Activated CD8-positive, alpha-beta memory T cell treated with anti-CD3 and anti-CD28 coated beads, Interleukin-2, amount 50 U/mL, for 1 hour (primary cell): Measurements from ENCODE around the gene PI4KA.
A peak's percentile ranks its signal among the peaks of the same experiment; 100 is the strongest.

ENCODE experiments used
- DNase-seq: peaks from one replicate; pipeline ENCODE4 v3.0.0-alpha.2; 2020; ENCODE audit errors: extremely low read depth

Gene PI4KA

GRCh38 chr22:20816559-20816958 lies 42.1 kb downstream of the PI4KA start:
- no peak for DNase-seq

- DNase-seq = no peak
Measured at GRCh38 chr22:20815477-20816050, 43.0 kb downstream of the PI4KA start.

GRCh38 chr22:20814221-20814808 lies 44.3 kb downstream of the PI4KA start:
- DNase-seq = no peak

GRCh38 chr22:20813056-20813455 lies 45.6 kb downstream of the PI4KA start:
- DNase-seq = no peak

GRCh38 chr22:20811971-20812660 lies 46.5 kb downstream of the PI4KA start:
- DNase-seq = no peak

- no peak for DNase-seq
Measured at GRCh38 chr22:20811171-20811570, 47.4 kb downstream of the PI4KA start.

GRCh38 chr22:20810645-20811044 lies 48.0 kb downstream of the PI4KA start:
- peak; percentile 22 for DNase-seq

GRCh38 chr22:20809538-20810185 lies 48.9 kb downstream of the PI4KA start:
- no peak for DNase-seq

GRCh38 chr22:20808844-20809243 lies 49.8 kb downstream of the PI4KA start:
- no peak for DNase-seq

- no peak for DNase-seq
Measured at GRCh38 chr22:20807315-20807752, 51.3 kb downstream of the PI4KA start.

- DNase-seq = no peak
Measured at GRCh38 chr22:20805972-20806471, 52.6 kb downstream of the PI4KA start.

- DNase-seq = no peak
Measured at GRCh38 chr22:20804650-20805049, 54.0 kb downstream of the PI4KA start.

- no peak for DNase-seq
Measured at GRCh38 chr22:20803696-20804324, 54.8 kb downstream of the PI4KA start.

- no peak for DNase-seq
Measured at GRCh38 chr22:20802922-20803553, 55.6 kb downstream of the PI4KA start.

- no peak for DNase-seq
Measured at GRCh38 chr22:20802452-20802851, 56.2 kb downstream of the PI4KA start.

- no peak for DNase-seq
Measured at GRCh38 chr22:20799449-20799848, 59.2 kb downstream of the PI4KA start.

GRCh38 chr22:20798974-20799373 lies 59.6 kb downstream of the PI4KA start:
- DNase-seq = no peak

GRCh38 chr22:20798218-20798617 lies 60.4 kb downstream of the PI4KA start:
- DNase-seq = no peak

- no peak for DNase-seq
Measured at GRCh38 chr22:20796731-20797130, 61.9 kb downstream of the PI4KA start.

- DNase-seq = no peak
Measured at GRCh38 chr22:20794650-20795413, 63.8 kb downstream of the PI4KA start.
